ENCODE results near the gene CAB39L.

The CAB39L gene

GRCh38 chr13:49443704-49444523 is at the start of gene CAB39L, which contains the start of gene SETDB2:
Gene CAB39L, minus strand, starts transcription at chr13:49444064. Its CDS starts 61,154 bp downstream, at chr13:49382910.
Gene SETDB2, plus strand, starts transcription at chr13:49444274. Its CDS starts 7,620 bp downstream, at chr13:49451894.
- DNase-seq: no peak

GRCh38 chr13:49488563-49488962 is 44.7 kb upstream of the CAB39L start:
- DNase-seq: no peak

GRCh38 chr13:49481788-49482187 is 37.9 kb upstream of the CAB39L start:
- DNase-seq: no peak

DNA sequence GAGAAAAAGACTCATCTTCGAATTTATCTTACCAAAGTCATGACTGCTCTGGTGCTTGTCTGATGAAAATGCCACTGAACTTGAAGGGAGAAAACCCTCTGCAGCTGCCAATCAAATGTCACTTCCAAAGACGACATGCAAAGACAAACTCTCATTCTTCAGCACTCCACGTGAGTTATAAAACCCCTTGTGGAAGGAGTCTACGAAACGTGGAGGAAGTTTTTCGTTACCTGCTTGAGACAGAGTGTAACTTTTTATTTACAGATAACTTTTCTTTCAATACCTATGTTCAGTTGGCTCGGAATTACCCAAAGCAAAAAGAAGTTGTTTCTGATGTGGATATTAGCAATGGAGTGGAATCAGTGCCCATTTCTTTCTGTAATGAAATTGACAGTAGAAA is 32.7 kb upstream of the CAB39L start:
- DNase-seq: no peak

DNA sequence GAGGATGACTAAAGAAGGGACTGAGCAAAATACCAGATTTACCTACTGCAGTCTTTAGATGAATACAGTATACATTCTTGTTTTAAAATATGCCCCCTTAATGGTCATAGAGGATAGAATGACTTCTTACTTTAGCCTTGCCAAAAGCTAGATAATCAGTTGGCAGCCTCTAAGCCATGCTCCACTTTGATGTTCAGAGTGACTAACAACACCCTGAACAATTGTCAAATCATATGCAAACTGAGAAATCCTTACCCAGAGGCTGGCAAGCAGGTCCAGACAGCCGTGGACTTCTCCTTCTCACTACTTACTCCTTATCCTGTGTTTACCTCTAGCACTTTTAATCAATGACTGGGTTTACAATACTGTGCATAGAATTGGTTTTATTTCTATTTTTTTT is 28.3 kb upstream of the CAB39L start:
- no peak for DNase-seq

DNA sequence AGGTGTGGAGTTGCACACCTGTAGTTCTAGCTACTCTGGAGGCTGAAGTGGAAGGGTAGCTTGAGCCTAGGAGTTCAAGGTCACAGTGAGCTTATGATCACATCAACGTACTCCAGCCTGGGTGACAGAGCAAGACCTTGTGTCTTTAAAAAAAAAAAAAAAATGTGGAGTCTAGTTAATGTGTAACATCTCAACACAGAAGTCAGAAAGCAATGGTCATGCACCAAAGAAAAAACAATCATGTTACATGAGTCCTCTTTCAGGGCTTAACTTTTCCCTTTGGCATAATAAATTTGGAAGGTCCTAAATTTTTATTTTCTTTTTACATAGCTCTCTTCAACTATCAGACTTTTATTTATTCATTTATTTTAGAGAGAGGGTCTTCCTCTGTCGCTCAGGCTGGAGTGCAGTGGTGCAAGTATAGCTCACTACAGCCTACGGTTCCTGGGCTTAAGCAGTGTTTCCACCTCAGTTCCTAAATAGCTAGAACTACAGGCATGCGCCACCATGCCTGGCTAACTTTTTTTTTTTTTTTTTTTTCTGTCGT is 22.5 kb upstream of the CAB39L start:
- no peak for DNase-seq

GRCh38 chr13:49464621-49465325 is 20.9 kb upstream of the CAB39L start:
- no peak for DNase-seq

DNA sequence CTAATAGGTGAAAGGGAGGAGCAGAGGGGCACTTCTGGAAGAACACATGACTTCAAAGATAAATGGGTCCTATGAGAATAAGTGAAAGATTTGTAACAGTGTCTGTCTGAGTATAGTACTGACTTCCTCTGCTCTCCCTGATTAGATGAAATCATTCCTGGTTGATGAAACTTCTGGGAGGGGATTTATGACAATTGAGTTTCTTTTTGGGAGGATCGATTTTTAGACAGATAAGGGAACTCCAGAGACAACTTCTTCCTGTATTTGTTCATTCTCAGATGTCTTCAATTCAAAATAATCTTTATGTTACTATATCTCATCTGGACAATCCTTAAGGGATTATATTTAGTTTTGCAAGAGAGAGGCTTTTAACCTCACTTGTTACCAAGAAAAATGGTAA is 20.2 kb upstream of the CAB39L start:
- DNase-seq: no peak

- DNase-seq: no peak
Measured at GRCh38 chr13:49459580-49459979, 15.7 kb upstream of the CAB39L start.

GRCh38 chr13:49457221-49457620 is 13.4 kb upstream of the CAB39L start:
- no peak for DNase-seq

GRCh38 chr13:49456156-49456555 is 12.3 kb upstream of the CAB39L start:
- DNase-seq: no peak

- DNase-seq: no peak
Measured at GRCh38 chr13:49455007-49455398, 11.1 kb upstream of the CAB39L start.

- no peak for DNase-seq
Measured at GRCh38 chr13:49454388-49455006, 10.6 kb upstream of the CAB39L start.

DNA sequence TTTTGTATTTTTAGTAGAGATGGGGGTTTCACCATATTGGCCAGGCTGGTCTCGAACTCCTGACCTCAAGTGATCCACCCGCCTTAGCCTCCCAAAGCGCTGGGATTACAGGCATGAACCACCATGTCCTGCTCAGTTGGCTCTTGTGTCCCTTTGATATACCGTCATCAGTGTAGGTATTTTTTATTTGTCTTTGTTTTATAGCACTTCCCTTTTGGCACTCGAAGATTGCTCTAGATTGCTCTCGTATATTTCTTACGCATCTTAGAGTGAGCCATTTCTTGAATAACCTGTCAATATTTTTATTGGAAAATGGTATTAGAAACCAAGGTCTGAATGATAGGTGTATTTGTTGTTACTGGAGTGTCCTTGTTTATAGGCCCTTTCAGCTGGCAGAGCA is 9.6 kb upstream of the CAB39L start:
- DNase-seq: no peak

DNA sequence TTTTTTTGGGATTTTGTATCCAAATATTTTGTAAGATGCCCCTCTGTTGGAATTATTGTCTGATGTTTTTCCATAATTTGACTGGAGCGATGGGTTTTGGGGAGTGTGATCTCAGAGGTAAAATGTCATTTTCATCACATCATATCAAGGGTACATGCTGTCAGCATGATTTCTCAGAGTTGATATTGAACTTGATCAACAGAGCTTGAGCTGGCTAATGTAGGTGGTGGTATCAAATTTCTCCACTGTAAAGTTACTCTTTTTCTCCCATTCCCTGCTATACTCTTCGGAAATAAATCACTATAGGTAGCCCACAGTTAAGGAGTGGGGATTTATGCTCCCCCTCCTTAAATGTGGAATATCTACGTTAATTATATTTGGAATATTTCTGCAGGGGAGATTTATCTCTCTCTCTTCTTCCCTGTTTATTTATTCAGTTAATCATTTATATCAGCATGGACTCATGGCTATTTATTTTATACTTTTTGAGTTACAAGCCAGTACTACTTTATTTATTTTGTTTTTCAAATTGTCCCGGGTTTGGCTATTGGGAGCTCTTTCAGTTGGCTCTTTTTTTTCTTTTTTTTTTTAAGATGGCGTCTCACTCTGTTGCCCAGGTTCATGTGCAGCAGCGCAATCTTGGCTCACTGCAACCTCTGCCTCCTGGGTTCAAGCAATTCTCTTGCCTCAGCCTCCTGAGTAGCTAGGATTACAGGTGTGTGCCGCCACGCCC is 9.0 kb upstream of the CAB39L start:
- no peak for DNase-seq

- peak; percentile 53 for DNase-seq
Measured at GRCh38 chr13:49450105-49450819, 6.4 kb upstream of the CAB39L start.

DNA sequence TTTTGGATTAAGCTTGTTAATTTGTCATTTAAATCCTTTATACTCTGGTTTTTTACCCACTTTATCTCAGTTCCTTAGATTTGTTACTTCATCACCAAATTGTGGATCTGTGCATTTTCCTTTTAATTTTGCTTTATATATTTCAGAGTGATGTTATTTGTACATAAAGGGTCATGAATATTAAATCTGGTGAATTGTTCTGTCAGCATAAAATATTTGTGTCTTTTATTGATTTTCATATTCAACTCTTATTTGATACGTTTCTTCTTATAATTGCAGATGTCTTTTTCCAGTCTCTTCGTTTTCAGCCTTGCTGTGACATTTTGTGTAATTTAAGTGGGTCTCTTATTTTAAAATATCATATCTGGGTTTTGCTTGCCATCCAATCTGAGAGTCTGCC is 4.9 kb upstream of the CAB39L start:
- DNase-seq: no peak

- no peak for DNase-seq
Measured at GRCh38 chr13:49446473-49446872, 2.6 kb upstream of the CAB39L start.

- no peak for DNase-seq
Measured at GRCh38 chr13:49444524-49445395, 896 bp upstream of the CAB39L start.

DNA sequence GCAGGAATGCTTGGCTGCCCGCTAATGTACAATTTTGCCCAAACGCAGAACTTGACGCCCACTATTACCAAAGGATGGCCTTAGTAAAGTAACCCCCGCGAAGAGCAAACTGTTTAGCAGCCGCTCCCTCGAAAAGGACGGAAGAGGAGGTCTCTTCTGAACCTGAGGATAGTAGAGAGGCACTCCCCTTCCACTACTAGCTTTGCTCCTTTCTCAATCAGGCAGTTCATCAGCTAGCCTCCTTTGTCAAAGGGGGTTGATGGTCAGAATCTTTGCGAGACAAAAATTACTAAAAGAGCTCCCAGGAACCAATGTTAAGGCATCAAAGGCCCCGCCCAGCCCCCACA is 534 bp downstream of the CAB39L start:
- no peak for DNase-seq

- no peak for DNase-seq
Measured at GRCh38 chr13:49441846-49442245, 2.0 kb downstream of the CAB39L start.

Measured in NCI-H82 (cell line).